ENCODE data around the gene TSFM.

TSFM gene

DNA sequence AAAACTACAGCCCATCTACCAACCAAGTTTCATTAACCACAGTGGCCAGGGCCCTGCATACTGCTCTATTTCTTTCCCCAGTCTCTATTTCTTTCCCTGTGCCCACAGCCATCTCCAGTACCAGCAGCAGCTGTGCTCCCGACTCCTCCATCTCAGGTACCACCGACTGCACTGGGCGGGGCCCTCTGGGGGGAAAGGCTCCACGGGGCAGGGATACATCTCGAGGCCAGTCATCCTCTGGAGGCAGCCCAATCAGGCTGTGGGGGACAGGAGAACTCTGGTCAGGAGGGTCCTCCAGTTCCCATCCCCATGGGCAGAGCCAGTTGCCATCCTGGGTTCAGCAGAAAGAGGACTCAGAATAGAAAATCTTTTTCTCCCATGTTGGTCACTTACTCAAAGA is 33.5 kb upstream of the TSFM start:
- no peak overlapping the region for H3K4me3 ChIP-seq (ENCODE audit: low read depth, low read length)
- no peak for DNase-seq (ENCODE audit: low read depth)
- TF ChIP-seq, protein P1, sequence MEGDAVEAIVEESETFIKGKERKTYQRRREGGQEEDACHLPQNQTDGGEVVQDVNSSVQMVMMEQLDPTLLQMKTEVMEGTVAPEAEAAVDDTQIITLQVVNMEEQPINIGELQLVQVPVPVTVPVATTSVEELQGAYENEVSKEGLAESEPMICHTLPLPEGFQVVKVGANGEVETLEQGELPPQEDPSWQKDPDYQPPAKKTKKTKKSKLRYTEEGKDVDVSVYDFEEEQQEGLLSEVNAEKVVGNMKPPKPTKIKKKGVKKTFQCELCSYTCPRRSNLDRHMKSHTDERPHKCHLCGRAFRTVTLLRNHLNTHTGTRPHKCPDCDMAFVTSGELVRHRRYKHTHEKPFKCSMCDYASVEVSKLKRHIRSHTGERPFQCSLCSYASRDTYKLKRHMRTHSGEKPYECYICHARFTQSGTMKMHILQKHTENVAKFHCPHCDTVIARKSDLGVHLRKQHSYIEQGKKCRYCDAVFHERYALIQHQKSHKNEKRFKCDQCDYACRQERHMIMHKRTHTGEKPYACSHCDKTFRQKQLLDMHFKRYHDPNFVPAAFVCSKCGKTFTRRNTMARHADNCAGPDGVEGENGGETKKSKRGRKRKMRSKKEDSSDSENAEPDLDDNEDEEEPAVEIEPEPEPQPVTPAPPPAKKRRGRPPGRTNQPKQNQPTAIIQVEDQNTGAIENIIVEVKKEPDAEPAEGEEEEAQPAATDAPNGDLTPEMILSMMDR (IDR thresholded peaks at IDR 0.05; ENCODE audit: control insufficient read depth, extremely low read depth, insufficient read depth), result no peak

DNA sequence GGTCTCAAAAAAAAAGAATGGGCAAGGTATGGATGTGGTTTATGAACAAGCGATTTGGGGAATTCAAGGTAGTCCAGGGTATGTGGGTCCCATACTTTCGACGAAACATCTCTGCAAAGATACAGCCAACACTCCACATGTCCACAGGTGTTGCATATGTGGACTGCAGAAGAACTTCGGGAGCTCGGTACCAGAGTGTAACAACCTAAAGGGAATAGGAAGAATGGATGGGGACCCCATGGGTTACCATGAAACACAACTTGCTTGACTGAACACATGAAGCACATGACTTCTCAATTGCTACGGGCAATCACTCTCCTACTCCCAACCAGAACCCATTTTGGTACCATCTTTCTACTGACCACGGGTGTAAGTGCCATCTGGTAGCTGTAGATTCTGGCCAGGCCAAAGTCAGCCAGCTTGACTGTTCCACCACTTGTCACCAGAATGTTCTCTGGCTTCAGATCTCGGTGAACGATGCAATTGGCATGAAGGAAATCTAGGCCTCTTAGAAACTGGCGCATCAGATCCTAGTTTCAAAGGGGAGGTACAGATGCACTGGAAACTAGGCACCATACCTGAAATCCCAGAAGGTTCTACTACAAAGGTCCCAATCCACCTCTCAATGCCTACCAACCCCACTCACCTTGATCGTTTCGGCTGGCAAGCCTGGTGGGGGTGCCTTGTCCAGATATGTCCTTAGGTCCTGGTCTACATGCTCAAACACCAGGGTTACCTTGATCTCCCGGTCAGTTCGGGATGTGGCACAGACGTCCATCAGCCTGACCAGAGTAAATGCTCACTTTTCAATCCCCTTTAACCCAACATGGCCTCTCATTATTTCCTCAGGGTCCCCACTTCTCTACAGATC is 31.8 kb upstream of the TSFM start:
- TF ChIP-seq, protein P1 (IDR thresholded peaks at IDR 0.05; ENCODE audit: control insufficient read depth, extremely low read depth, insufficient read depth), result no peak
- H3K4me3 ChIP-seq (ENCODE audit: low read depth, low read length), result peak overlapping the region; percentile 98
- DNase-seq (ENCODE audit: low read depth), result no peak

DNA sequence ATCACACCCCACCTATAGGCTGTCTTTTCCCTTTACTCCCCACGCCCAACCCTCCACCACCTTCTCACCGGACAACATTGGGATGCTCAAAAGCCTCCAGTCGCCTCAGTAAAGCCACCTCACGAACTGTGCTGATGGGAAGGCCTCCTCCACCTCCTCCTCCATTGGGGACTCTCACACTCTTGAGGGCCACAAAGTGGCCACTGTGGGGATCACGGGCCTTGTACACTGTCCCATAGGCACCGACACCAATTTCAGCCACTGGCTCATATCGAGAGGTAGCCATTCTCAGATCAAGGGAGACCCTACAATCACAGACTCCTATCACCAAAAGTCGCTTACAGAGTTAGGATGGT is 31.2 kb upstream of the TSFM start:
- TF ChIP-seq, protein P1 (IDR thresholded peaks at IDR 0.05; ENCODE audit: control insufficient read depth, extremely low read depth, insufficient read depth), result no peak
- peak overlapping the region; percentile 98 for H3K4me3 ChIP-seq (ENCODE audit: low read depth, low read length)
- DNase-seq (ENCODE audit: low read depth), result no peak

DNA sequence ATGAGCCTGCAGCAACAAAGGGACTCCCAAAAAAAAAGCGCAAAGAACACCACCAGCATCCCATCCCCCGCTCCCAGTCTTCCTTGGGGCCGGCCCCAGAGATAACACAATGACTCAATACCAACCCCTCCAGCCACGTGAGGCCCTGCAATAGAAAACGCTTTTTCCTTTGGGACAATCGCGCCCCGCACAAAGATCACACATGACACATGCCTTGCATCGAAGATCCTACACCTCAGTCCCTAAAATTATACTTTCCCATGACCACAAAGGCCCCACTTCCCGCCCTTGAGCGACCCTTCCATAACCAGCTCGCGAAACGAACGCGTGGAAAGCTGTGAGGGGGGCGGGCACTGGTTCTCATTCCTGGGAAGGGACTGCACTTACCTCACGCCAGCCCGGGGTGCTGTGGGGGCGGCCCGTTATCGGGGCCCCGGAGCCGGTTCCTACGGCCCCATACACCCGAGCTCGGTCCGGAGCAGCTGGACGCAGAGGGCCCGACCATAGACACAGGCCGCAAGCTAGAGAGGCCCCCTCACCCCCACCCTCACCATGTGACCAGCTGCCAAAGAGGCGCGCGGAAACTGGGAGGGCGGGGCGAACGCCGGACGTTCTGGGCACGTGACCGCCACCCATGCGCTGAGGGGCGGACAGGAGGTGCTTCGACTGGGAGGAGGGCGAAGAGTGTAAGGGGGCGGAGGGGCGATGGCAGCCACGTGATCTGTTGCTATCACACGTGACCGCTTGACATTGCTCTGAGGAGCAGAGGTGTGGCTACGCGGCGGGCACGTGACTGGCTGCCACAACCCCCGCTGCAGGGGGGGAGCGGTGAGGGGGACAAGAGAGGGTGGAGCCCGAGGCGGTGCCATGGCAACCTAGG is 30.6 kb upstream of the TSFM start, which contains the start of gene CDK4:
TSS of gene CDK4 (minus strand) at position 523 of the 880 bp plus-strand sequence. CDS start 593 bp downstream, outside the sequence.
- peak within 1 kb of the TSS; percentile 98 for H3K4me3 ChIP-seq (ENCODE audit: low read depth, low read length)
- TF ChIP-seq, protein P1 (IDR thresholded peaks at IDR 0.05; ENCODE audit: control insufficient read depth, extremely low read depth, insufficient read depth), result no peak
- peak; percentile 99 for DNase-seq (ENCODE audit: low read depth)

DNA sequence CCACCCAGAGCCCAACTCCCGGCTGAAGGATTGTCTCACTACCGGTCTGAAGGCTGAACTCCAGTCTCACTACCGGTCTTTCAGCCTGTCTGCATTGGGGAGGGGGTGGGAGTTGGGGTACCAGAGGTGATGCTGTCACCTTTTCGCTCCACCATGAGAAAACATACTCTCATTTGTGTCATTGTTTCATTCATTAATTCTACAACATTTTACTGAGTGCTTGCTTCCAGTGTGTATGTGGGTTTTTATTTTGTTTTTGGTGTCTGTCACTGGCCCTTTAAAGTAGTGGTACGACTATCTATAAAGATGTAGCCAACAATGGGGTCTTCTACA is 30.0 kb upstream of the TSFM start:
- TF ChIP-seq, protein P1 (IDR thresholded peaks at IDR 0.05; ENCODE audit: control insufficient read depth, extremely low read depth, insufficient read depth), result no peak
- no peak for DNase-seq (ENCODE audit: low read depth)
- peak overlapping the region; percentile 98 for H3K4me3 ChIP-seq (ENCODE audit: low read depth, low read length)

DNA sequence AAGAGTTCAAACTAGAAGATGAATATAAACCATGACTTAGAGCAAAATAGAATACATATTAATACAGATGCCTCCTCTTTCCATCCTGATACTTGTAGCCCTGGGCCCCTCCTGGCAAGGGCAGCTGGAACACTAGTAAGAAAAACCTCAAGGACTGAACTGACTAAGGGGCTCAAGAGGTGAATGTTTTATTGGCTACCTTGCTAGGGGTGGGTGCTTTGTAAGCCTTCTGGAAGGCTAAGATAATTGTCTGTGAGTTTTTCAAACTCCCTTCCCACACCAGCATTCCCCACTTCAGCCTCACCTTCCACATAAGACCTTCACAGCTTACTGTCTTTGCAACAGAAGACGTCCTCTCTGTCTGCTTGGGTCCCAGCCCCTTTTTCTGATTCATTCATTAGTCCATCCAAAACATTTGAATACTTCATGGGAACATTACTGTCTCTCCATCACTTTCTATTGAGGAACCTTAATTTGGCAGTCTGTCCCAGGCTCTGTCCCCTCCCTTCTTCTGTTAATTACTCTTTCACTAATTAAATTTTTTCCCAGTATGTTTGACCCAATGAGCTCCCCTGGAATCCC is 28.7 kb upstream of the TSFM start:
- TF ChIP-seq, protein P1 (IDR thresholded peaks at IDR 0.05; ENCODE audit: control insufficient read depth, extremely low read depth, insufficient read depth), result no peak
- DNase-seq (ENCODE audit: low read depth), result no peak
- peak overlapping the region; percentile 77 for H3K4me3 ChIP-seq (ENCODE audit: low read depth, low read length)

Measured in LNCaP clone FGC (cell line).